ENCODE data around the gene MAML3.

The MAML3 gene

DNA sequence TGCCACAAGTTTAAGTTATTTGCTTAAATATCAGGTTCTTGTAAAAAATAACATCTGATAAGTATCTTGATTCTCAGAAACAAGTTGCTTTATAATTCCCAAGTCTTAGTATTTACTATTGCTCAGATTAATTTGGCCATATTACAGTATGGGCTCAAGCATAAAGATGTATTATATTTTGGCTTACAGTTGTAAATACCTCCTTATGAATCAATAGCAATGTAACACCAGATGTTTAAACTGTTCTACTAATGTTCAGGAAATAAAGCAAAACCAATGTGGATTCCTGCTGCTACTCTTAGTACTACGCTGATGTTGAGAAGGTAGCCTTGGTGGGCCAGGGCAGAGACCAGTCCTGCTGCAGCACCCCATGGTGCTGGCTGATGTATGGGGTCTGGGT, 385.6 kb downstream of the MAML3 start:
- CTCF ChIA-PET = no interaction called here
- POLR2A ChIA-PET = no interaction called here
- TF ChIP-seq, protein P1, sequence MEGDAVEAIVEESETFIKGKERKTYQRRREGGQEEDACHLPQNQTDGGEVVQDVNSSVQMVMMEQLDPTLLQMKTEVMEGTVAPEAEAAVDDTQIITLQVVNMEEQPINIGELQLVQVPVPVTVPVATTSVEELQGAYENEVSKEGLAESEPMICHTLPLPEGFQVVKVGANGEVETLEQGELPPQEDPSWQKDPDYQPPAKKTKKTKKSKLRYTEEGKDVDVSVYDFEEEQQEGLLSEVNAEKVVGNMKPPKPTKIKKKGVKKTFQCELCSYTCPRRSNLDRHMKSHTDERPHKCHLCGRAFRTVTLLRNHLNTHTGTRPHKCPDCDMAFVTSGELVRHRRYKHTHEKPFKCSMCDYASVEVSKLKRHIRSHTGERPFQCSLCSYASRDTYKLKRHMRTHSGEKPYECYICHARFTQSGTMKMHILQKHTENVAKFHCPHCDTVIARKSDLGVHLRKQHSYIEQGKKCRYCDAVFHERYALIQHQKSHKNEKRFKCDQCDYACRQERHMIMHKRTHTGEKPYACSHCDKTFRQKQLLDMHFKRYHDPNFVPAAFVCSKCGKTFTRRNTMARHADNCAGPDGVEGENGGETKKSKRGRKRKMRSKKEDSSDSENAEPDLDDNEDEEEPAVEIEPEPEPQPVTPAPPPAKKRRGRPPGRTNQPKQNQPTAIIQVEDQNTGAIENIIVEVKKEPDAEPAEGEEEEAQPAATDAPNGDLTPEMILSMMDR (IDR thresholded peaks at IDR 0.05; ENCODE audit: insufficient read depth, low read length, missing control alignments) = no peak

DNA sequence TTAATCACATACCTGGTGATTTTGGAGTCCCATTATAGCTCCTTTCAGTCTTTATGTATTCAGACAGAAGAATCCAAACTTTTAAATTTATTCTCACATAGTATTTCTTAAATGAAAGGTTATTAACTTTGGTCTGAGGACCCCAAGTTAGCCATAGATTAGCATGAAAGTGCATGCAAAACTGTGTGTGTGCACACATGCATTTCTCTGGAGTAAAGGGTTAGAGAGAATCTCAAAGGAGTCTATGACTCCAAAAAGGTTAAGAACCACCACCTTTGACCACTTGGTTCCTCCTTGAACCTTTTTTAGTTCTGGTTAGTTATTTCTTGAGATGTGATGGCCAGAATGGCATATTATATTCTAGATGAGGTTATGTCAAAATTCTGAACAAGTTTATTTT, 386.4 kb downstream of the MAML3 start:
- POLR2A ChIA-PET = no interaction called here
- DNase-seq (ENCODE audit: low read depth, low spot score) = no peak
- CTCF ChIA-PET = interaction anchor here (1.0 kb wide), 1 partner anchor 33 kb away, joined by 4 read pairs; no protein-coding TSS in a partner anchor
- TF ChIP-seq, protein P1 (IDR thresholded peaks at IDR 0.05; ENCODE audit: insufficient read depth, low read length, missing control alignments) = no peak
- H3K4me3 ChIP-seq (ENCODE audit: low read depth, low read length) = no peak overlapping the region

More for the DNA sequence above, 385.6 kb downstream of the MAML3 start:
- H3K4me3 ChIP-seq (ENCODE audit: low read depth, low read length) = no peak overlapping the region
- DNase-seq (ENCODE audit: low read depth, low spot score) = no peak

DNA sequence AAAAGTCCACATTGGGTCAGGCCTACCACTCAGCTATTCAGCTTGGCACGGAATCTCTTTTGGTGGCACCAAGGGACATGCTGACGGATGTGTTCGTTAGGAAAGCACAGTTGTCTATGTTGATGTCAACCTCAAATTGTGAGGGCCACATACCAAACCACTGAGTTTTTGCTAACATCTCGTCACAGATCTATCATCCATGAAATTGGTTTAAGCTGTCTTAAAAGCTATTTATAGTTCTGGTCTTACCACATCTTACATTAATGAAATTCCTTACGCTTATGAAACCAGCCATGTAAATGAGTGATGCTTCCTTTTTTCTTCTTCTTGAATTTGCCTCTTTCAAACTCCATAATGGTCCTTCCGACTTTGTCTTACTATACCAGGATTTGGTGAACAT, 386.8 kb downstream of the MAML3 start:
- ChIA-PET CTCF (interaction anchor here (1.0 kb wide), 1 partner anchor 33 kb away, joined by 4 read pairs; no protein-coding TSS in a partner anchor), POLR2A (no interaction called here)
- TF ChIP-seq, protein P1 (IDR thresholded peaks at IDR 0.05; ENCODE audit: insufficient read depth, low read length, missing control alignments) = no peak
- DNase-seq (ENCODE audit: low read depth, low spot score) = peak; percentile 77
- H3K4me3 ChIP-seq (ENCODE audit: low read depth, low read length) = no peak overlapping the region

DNA sequence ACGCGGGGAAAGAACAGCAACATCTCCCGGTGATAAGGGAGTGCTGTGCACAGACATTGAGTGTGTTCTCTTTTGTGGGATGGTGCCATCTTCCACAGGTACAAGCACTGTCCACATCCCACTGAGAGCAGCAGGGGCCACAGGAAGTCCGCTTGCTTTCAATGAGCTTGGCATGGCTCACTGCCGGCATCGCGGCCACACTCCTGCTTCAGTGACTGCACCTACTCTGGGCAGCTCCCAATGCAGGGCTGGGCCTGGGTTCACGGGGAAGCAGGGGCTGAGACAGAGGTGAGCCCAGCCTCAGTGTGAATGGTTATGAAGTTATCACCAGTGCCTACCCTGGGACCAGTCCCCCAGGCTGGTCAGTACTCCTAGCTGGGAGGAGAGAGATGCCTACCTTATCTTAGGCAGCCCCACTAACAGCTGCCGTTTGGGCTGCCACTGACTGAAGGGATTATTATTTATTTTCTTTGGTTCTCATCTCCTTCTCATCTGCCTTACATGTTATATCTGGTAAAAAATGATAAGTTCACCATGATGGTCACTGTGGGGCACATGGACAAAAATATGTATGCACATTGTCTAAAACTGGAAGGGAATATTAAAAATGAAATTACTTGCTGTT, 389.2 kb downstream of the MAML3 start:
- H3K4me3 ChIP-seq (ENCODE audit: low read depth, low read length) = no peak overlapping the region
- CTCF ChIA-PET = no interaction called here
- POLR2A ChIA-PET = no interaction called here
- no peak for DNase-seq (ENCODE audit: low read depth, low spot score)
- TF ChIP-seq, protein P1 (IDR thresholded peaks at IDR 0.05; ENCODE audit: insufficient read depth, low read length, missing control alignments) = no peak

DNA sequence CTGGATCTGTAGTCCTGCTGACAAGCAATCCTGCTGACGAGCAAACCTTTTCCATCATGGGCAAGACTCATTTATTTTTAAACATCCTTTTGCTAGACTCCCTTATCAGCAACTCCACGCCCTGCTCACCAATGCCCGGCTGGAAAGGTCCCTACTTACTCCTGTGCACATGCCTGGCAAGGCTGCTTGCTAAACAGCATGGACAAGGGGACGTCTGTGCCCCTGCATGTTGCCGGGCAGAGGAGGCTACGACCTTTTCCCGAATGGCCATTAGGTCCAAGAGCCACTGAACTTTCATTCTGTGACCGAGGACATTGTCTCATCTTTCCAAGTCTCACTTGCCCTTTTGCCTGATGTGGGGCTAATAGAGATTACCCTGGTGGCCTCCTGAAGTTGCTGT, 389.8 kb downstream of the MAML3 start:
- H3K4me3 ChIP-seq (ENCODE audit: low read depth, low read length) = no peak overlapping the region
- ChIA-PET POLR2A (no interaction called here), CTCF (no interaction called here)
- TF ChIP-seq, protein P1 (IDR thresholded peaks at IDR 0.05; ENCODE audit: insufficient read depth, low read length, missing control alignments) = no peak
- DNase-seq (ENCODE audit: low read depth, low spot score) = no peak

DNA sequence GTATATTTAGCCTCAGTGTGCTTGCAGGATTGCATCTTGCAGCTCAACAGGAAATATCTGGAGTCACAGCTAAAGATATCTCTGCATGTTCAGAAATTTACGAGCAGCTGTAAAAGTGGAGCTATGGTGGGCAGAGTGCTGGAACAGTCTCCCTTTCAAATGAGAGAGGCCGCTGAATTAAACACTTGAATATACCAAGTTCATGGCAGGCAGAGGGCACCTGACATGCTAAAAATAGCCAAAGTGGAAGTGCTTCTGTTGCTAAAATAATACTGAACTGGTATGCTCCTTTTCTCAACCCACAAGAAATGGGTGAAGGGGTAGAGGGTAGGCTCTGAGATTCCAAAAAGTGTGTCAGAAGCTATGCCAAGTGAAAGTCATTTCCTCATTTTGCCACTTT, 390.3 kb downstream of the MAML3 start:
- H3K4me3 ChIP-seq (ENCODE audit: low read depth, low read length) = no peak overlapping the region
- TF ChIP-seq, protein P1 (IDR thresholded peaks at IDR 0.05; ENCODE audit: insufficient read depth, low read length, missing control alignments) = no peak
- CTCF ChIA-PET = no interaction called here
- POLR2A ChIA-PET = no interaction called here
- DNase-seq (ENCODE audit: low read depth, low spot score) = no peak

Data from AG04449 (cell line).